Limb (tissue), 2 donors: Measurements from ENCODE around the gene ASRGL1.

Experiments
- DNase-seq, 2 donors: peaks; one replicate each; pipeline ENCODE4 v3.0.0-alpha.2; 2016; ENCODE audit errors: extremely low spot score in 2 of 2

ASRGL1 gene

GRCh38 chr11:62413060-62413696 is 75.9 kb downstream of the ASRGL1 start:
- DNase-seq, result no peak

GRCh38 chr11:62416596-62416995 is 79.3 kb downstream of the ASRGL1 start:
- no peak for DNase-seq

- DNase-seq, result no peak
Measured at GRCh38 chr11:62418136-62418535, 80.9 kb downstream of the ASRGL1 start.

GRCh38 chr11:62418733-62419132 is 81.5 kb downstream of the ASRGL1 start, which contains the start of gene SCGB1A1:
SCGB1A1 (plus strand) TSS chr11:62419033; CDS start chr11:62419096, 63 bp downstream.
- no peak for DNase-seq

- DNase-seq, result no peak
Measured at GRCh38 chr11:62419314-62419929, 82.2 kb downstream of the ASRGL1 start.

- no peak for DNase-seq
Measured at GRCh38 chr11:62419943-62420342, 82.7 kb downstream of the ASRGL1 start.

GRCh38 chr11:62420882-62421281 is 83.6 kb downstream of the ASRGL1 start:
- DNase-seq, result no peak

- no peak for DNase-seq
Measured at GRCh38 chr11:62421996-62422395, 84.7 kb downstream of the ASRGL1 start.

- no peak for DNase-seq
Measured at GRCh38 chr11:62423012-62423411, 85.8 kb downstream of the ASRGL1 start.

- no peak for DNase-seq
Measured at GRCh38 chr11:62427630-62428233, 90.5 kb downstream of the ASRGL1 start.

- no peak for DNase-seq
Measured at GRCh38 chr11:62428871-62429560, 91.8 kb downstream of the ASRGL1 start.

- DNase-seq, result peak in 1 of 2 donors; percentile 43
Measured at GRCh38 chr11:62430425-62430824, 93.2 kb downstream of the ASRGL1 start.

- no peak for DNase-seq
Measured at GRCh38 chr11:62431171-62431901, 94.1 kb downstream of the ASRGL1 start.

- no peak for DNase-seq
Measured at GRCh38 chr11:62432695-62433094, 95.4 kb downstream of the ASRGL1 start.

GRCh38 chr11:62433141-62433903 is 96.1 kb downstream of the ASRGL1 start:
- no peak for DNase-seq

- no peak for DNase-seq
Measured at GRCh38 chr11:62433904-62434276, 96.6 kb downstream of the ASRGL1 start.

- no peak for DNase-seq
Measured at GRCh38 chr11:62435846-62436660, 98.8 kb downstream of the ASRGL1 start.

- no peak for DNase-seq
Measured at GRCh38 chr11:62437616-62438015, 100.4 kb downstream of the ASRGL1 start.

GRCh38 chr11:62438641-62439040 is 101.4 kb downstream of the ASRGL1 start:
- DNase-seq, result no peak
